BLaER1 treated with 17β-estradiol and CSF1 and Interleukin-3, amounts not matched to agents 10 nM and 100 nM (cell line): ENCODE results near the gene MAPK8IP1.

Source experiments
- H3K27ac ChIP-seq, 11 experiments: shearing (Covaris generic); formaldehyde crosslinking; 2 replicates each; pipeline ENCODE4 v1.8.1; 2022
- H3K27me3 ChIP-seq, 11 experiments: shearing (Covaris generic); formaldehyde crosslinking; 2 replicates each; pipeline ENCODE4 v1.8.1; 2022
- H3K36me3 ChIP-seq, 11 experiments: shearing (Covaris generic); formaldehyde crosslinking; 2 replicates each; pipeline ENCODE4 v1.8.1; 2022
- H3K4me1 ChIP-seq, 10 experiments: shearing (Covaris generic); formaldehyde crosslinking; 2 replicates each; pipeline ENCODE4 v1.8.1; 2022
- H3K4me2 ChIP-seq, 11 experiments: shearing (Covaris generic); formaldehyde crosslinking; 2 replicates each; pipeline ENCODE4 v1.8.1; 2022
- H3K4me3 ChIP-seq, 10 experiments: shearing (Covaris generic); formaldehyde crosslinking; 2 replicates each; pipeline ENCODE4 v1.8.1; 2022
- H3K9ac ChIP-seq, 11 experiments: shearing (Covaris generic); formaldehyde crosslinking; 2 replicates each; pipeline ENCODE4 v1.8.1; 2022
- H3K9me3 ChIP-seq, 11 experiments: shearing (Covaris generic); formaldehyde crosslinking; replicated peaks in 1 of 11; 2 replicates each; pipeline ENCODE4 v1.8.1; 2022
- H4K20me1 ChIP-seq, 11 experiments: shearing (Covaris generic); formaldehyde crosslinking; 2 replicates each; pipeline ENCODE4 v1.8.1; 2022
- Cebpa-rat ChIP-seq, 11 experiments: shearing (Covaris generic); IDR thresholded peaks; 2 replicates each; pipeline ENCODE4 v1.8.1; 2022

Gene MAPK8IP1

DNA sequence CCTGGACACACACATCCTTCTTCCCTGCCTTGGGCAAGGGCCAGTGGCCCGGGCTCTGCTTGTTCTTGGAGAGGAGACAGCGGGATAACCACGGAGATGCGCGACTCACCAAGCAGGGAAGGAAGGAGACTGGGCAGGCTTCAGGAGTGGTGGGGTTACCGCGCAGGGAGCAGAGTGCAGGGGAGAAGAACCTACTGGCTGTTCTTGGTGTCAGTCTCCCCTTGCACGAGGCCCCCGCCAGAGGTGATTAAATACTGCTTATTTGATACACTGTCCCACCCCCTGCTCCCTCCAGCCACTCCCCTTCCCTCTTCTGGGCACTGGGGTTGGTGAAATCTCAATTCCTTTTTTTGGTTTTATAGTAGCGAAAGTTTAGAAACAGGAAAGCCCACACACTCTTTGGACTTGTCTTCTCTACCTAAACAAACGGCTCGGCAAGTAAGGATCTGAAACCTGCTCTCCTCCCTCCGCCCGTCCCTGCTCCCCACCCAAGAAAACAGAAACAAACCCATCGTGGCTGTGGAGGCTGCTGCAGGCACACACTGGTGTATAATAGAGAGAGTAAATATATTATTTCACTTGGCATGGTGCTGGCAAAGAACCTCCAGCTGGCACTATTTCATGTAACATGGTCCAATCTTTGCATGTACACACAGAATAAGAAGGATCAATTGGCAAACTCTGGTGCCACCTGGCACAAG lies 47.8 kb downstream of the MAPK8IP1 start:
- Histone ChIP-seq H3K4me1 (peaks cover 74 to 83% (median 75%) of the 10 kb centered on the region in 10 experiments), H3K27me3 (peaks cover 0 to 26% (median 0%) of the 10 kb centered on the region in 11 experiments; a peak in 8 of 22 replicates), H3K9me3 (no peaks in the 10 kb centered on the region), H4K20me1 (peaks cover 0 to 88% (median 14%) of the 10 kb centered on the region in 11 experiments; a peak in 16 of 22 replicates), H3K4me2 (peak overlapping the region; percentile 77 to 99 (median 95)), H3K27ac (peak overlapping the region in 7 of 11 experiments; percentile 31 to 67 (median 51); a peak in 13 of 22 replicates), H3K36me3 (peaks cover 16 to 57% (median 36%) of the 10 kb centered on the region in 11 experiments), H3K4me3 (peak overlapping the region in 8 of 10 experiments; percentile 9 to 61 (median 32); a peak in 14 of 20 replicates), H3K9ac (peak overlapping the region in 9 of 11 experiments; percentile 1 to 62 (median 35); a peak in 16 of 22 replicates)
- no peak for TF ChIP-seq Cebpa-rat (IDR thresholded peaks at IDR 0.05)

GRCh38 chr11:45933846-45934579 lies 48.6 kb downstream of the MAPK8IP1 start:
- Histone ChIP-seq H3K4me1 (peaks cover 72 to 83% (median 75%) of the 10 kb centered on the region in 10 experiments), H3K9me3 (no peaks in the 10 kb centered on the region), H3K4me3 (peak overlapping the region in 7 of 10 experiments; percentile 10 to 61 (median 33); a peak in 11 of 20 replicates), H3K27ac (peak overlapping the region in 7 of 11 experiments; percentile 31 to 67 (median 51); a peak in 11 of 22 replicates), H4K20me1 (peaks cover 0 to 89% (median 14%) of the 10 kb centered on the region in 11 experiments; a peak in 16 of 22 replicates), H3K4me2 (peak overlapping the region; percentile 77 to 99 (median 95)), H3K27me3 (peaks cover 0 to 26% (median 0%) of the 10 kb centered on the region in 11 experiments; a peak in 8 of 22 replicates), H3K36me3 (peaks cover 16 to 60% (median 37%) of the 10 kb centered on the region in 11 experiments), H3K9ac (peak overlapping the region in 10 of 11 experiments; percentile 1 to 62 (median 34); a peak in 15 of 22 replicates)
- TF ChIP-seq Cebpa-rat (IDR thresholded peaks at IDR 0.05): no peak

- Histone ChIP-seq H3K4me3 (no peak overlapping the region), H3K36me3 (peaks cover 16 to 60% (median 37%) of the 10 kb centered on the region in 11 experiments), H3K4me2 (peak overlapping the region; percentile 77 to 99 (median 95)), H3K9ac (peak overlapping the region in 5 of 11 experiments; percentile 2 to 62 (median 40); a peak in 5 of 22 replicates), H3K27me3 (peaks cover 0 to 26% (median 0%) of the 10 kb centered on the region in 11 experiments; a peak in 8 of 22 replicates), H4K20me1 (peaks cover 0 to 91% (median 12%) of the 10 kb centered on the region in 11 experiments; a peak in 16 of 22 replicates), H3K4me1 (peaks cover 67 to 81% (median 75%) of the 10 kb centered on the region in 10 experiments), H3K9me3 (no peaks in the 10 kb centered on the region), H3K27ac (no peak overlapping the region)
- no peak for TF ChIP-seq Cebpa-rat (IDR thresholded peaks at IDR 0.05)
Observed at GRCh38 chr11:45934580-45935318, 49.3 kb downstream of the MAPK8IP1 start.

DNA sequence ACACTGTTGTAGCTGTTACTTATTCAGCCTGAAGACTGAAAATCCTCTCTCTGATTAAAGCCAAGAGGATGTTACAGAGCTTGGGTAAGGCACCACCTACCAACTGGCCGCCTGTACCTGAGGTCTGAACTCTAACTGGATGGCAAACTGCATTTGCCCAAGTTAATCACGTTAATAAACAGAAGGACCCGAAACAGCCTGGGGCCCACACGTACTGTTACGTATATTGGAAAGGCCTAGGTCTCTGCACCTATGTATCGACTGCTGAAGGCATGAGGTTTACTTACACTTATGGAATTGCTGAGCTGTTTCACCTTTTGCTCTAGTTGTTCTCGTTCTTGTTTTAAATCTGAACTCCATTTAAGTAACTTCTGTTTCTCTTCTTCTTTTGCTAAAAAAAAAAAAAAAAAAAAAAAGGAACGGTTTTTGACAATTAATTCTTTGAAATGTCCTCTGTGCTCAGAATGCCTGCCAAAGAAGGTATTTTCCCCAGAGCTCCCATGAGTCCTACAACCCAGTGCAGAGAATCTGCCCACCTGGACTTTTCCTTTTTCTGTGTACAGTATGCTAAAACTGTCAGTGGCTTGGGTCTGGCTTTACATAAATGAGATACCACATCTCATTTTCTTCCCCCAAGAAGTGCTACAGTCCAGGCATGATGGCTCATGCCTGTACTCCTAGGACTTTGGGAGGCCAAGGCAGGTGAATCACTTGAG lies 50.1 kb downstream of the MAPK8IP1 start:
- Histone ChIP-seq H3K36me3 (peaks cover 16 to 60% (median 37%) of the 10 kb centered on the region in 11 experiments), H4K20me1 (peaks cover 0 to 89% (median 7%) of the 10 kb centered on the region in 11 experiments; a peak in 15 of 22 replicates), H3K9me3 (no peaks in the 10 kb centered on the region), H3K4me3 (no peak overlapping the region), H3K27ac (no peak overlapping the region), H3K4me1 (peaks cover 59 to 74% (median 69%) of the 10 kb centered on the region in 10 experiments), H3K27me3 (peaks cover 0 to 26% (median 0%) of the 10 kb centered on the region in 11 experiments; a peak in 8 of 22 replicates), H3K4me2 (peak overlapping the region in 10 of 11 experiments; percentile 77 to 99 (median 95); a peak in 19 of 22 replicates), H3K9ac (no peak overlapping the region)
- no peak for TF ChIP-seq Cebpa-rat (IDR thresholded peaks at IDR 0.05)

GRCh38 chr11:45936511-45937054 lies 51.1 kb downstream of the MAPK8IP1 start:
- Histone ChIP-seq H3K4me3 (no peak overlapping the region), H4K20me1 (peaks cover 0 to 85% (median 5%) of the 10 kb centered on the region in 11 experiments; a peak in 7 of 22 replicates), H3K27me3 (peaks cover 0 to 26% (median 0%) of the 10 kb centered on the region in 11 experiments; a peak in 8 of 22 replicates), H3K9ac (no peak overlapping the region), H3K36me3 (peaks cover 16 to 70% (median 39%) of the 10 kb centered on the region in 11 experiments), H3K4me1 (peaks cover 49 to 64% (median 58%) of the 10 kb centered on the region in 10 experiments), H3K4me2 (0 out of 22 replicates have a peak overlapping the region, but pooled peaks of 1 of the 11 experiments have one; percentile 8), H3K27ac (no peak overlapping the region), H3K9me3 (no peaks in the 10 kb centered on the region)
- TF ChIP-seq Cebpa-rat (IDR thresholded peaks at IDR 0.05): no peak

DNA sequence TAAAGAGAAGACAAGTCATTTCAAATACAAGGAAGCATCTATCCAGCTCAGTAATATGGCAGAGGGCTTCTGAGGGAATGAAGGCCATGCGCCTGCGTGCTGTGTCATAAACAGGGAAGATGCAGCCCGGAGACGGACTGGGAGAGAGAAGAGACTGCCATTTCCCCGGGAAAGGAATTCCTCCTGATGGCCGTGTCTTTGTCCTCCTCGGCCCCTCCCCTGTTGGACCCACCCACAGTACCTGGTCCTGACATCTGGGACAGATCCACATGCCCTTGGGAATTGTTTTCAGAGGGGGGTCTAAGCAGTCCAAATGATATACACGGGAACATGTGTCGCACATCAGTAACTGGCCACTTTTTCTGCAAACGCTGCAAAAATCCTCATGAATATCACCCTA lies 52.5 kb downstream of the MAPK8IP1 start:
- H4K20me1 ChIP-seq: peaks cover 0 to 81% (median 5%) of the 10 kb centered on the region in 11 experiments; a peak in 7 of 22 replicates
- H3K4me2 ChIP-seq: peak overlapping the region in 4 of 11 experiments; percentile 22 to 60 (median 57); a peak in 7 of 22 replicates
- H3K27ac ChIP-seq: no peak overlapping the region
- H3K4me3 ChIP-seq: no peak overlapping the region
- H3K4me1 ChIP-seq: peaks cover 35 to 50% (median 45%) of the 10 kb centered on the region in 10 experiments
- H3K9ac ChIP-seq: no peak overlapping the region
- peaks cover 17 to 75% (median 44%) of the 10 kb centered on the region in 11 experiments for H3K36me3 ChIP-seq
- no peaks in the 10 kb centered on the region for H3K9me3 ChIP-seq
- peaks cover 0 to 18% (median 0%) of the 10 kb centered on the region in 11 experiments; a peak in 8 of 22 replicates for H3K27me3 ChIP-seq
- no peak for TF ChIP-seq Cebpa-rat (IDR thresholded peaks at IDR 0.05)

- Histone ChIP-seq H3K4me2 (peak overlapping the region in 3 of 11 experiments; percentile 15 to 60 (median 19); a peak in 3 of 22 replicates), H3K4me1 (peaks cover 16 to 31% (median 25%) of the 10 kb centered on the region in 10 experiments), H3K27me3 (peaks cover 0 to 5% (median 0%) of the 10 kb centered on the region in 11 experiments; a peak in 5 of 22 replicates), H4K20me1 (peaks cover 0 to 80% (median 0%) of the 10 kb centered on the region in 11 experiments; a peak in 5 of 22 replicates), H3K4me3 (no peak overlapping the region), H3K9ac (no peak overlapping the region), H3K9me3 (no peaks in the 10 kb centered on the region), H3K27ac (no peak overlapping the region), H3K36me3 (peaks cover 31 to 81% (median 59%) of the 10 kb centered on the region in 11 experiments)
- TF ChIP-seq Cebpa-rat (IDR thresholded peaks at IDR 0.05): no peak
Observed at GRCh38 chr11:45939836-45940235, 54.4 kb downstream of the MAPK8IP1 start.
